ENCODE data around the gene ADORA2B. TPM values are rescaled to one million over a fixed set of nuclear protein-coding genes. Genes with fewer than 3 reads are reported as not detected.

ADORA2B gene
- total RNA-seq, 1 donor from 2014 or later = 6.2 TPM

GRCh38 chr17:15918261-15918660 lies 26.7 kb upstream of the ADORA2B start:
- Histone ChIP-seq H3K4me3 (no peak overlapping the region), H3K4me1 (peaks cover 6% of the 10 kb centered on the region), H3K27me3 (ENCODE audit: low read depth) (peaks cover 10% of the 10 kb centered on the region), H3K9me3 (no peaks in the 10 kb centered on the region), H3K27ac (no peak overlapping the region), H3K36me3 (no peaks in the 10 kb centered on the region)
- intact Hi-C loops (cut with DNase I) = no loop called here
- DNase-seq (no peak), ATAC-seq (no peak)
- TF ChIP-seq, protein P1, sequence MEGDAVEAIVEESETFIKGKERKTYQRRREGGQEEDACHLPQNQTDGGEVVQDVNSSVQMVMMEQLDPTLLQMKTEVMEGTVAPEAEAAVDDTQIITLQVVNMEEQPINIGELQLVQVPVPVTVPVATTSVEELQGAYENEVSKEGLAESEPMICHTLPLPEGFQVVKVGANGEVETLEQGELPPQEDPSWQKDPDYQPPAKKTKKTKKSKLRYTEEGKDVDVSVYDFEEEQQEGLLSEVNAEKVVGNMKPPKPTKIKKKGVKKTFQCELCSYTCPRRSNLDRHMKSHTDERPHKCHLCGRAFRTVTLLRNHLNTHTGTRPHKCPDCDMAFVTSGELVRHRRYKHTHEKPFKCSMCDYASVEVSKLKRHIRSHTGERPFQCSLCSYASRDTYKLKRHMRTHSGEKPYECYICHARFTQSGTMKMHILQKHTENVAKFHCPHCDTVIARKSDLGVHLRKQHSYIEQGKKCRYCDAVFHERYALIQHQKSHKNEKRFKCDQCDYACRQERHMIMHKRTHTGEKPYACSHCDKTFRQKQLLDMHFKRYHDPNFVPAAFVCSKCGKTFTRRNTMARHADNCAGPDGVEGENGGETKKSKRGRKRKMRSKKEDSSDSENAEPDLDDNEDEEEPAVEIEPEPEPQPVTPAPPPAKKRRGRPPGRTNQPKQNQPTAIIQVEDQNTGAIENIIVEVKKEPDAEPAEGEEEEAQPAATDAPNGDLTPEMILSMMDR (IDR thresholded peaks at IDR 0.05) = no peak

DNA sequence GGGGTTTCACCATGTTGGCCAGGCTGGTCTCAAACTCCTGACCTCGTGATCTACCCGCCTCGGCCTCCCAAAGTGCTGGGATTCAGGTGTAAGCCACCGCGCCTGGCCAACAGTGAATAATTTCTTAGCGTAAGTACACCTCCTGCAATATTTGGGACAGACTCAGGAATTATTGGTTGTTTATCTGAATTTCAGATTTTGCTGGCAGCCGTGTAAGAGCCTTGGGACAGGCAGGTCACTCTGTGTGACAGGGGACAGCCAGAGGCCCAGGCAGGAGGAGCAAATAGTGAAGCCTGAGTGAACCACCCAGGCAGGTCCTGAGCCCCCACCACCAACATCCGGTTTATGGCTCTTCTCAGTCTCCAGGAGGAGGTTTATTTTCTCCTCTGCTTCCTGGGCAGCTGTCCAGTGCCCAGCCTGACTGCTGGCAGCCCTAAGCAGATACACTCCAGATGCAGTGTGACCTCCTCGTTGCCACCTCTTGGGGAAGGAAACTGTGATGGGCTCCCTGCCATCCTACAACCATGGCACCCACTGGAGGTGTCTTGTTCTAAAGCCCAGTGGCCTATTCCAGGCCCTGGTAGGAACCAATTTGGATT lies 26.2 kb upstream of the ADORA2B start:
- no peak overlapping the region for H3K4me3 ChIP-seq
- peak; percentile 35 to 50 for ATAC-seq
- H3K27ac ChIP-seq = no peak overlapping the region
- H3K36me3 ChIP-seq = no peaks in the 10 kb centered on the region
- intact Hi-C loops (cut with DNase I) = no loop called here
- TF ChIP-seq, protein P1 (IDR thresholded peaks at IDR 0.05) = no peak
- peaks cover 10% of the 10 kb centered on the region for H3K27me3 ChIP-seq (ENCODE audit: low read depth)
- DNase-seq = peak; percentile 58
- peaks cover 6% of the 10 kb centered on the region for H3K4me1 ChIP-seq
- H3K9me3 ChIP-seq = no peaks in the 10 kb centered on the region

GRCh38 chr17:15919466-15919865 lies 25.5 kb upstream of the ADORA2B start:
- intact Hi-C loops (cut with DNase I) = no loop called here
- Histone ChIP-seq H3K4me1 (peaks cover 6% of the 10 kb centered on the region), H3K4me3 (no peak overlapping the region), H3K27me3 (ENCODE audit: low read depth) (peaks cover 10% of the 10 kb centered on the region), H3K27ac (no peak overlapping the region), H3K36me3 (no peaks in the 10 kb centered on the region), H3K9me3 (no peaks in the 10 kb centered on the region)
- ATAC-seq (no peak), DNase-seq (no peak)
- TF ChIP-seq, protein P1 (IDR thresholded peaks at IDR 0.05) = no peak

DNA sequence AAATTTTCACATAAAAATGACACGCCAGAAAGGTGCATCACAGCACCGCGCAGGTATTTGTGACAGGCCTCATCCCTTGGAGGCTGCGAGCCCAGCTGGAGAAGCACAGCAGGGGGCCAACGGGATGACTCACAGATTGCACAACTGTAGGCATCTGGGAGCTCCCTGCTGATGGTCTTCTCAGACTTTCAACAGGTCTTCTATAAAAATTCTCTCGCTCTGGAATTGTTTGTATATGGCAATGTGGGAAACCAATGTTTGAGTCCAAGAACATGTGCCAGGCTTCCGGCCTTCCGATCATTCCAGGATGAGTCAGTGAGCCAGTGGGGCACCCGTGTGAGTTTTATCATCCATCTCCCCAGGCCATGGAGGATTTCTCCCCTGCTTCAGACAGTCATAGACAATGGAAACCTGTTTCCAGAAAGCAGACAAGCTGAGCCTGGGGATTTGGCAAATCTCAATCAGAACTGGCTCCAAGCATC lies 24.1 kb upstream of the ADORA2B start:
- ATAC-seq (no peak), DNase-seq (no peak)
- H3K9me3 ChIP-seq = no peaks in the 10 kb centered on the region
- no peak overlapping the region for H3K4me3 ChIP-seq
- H3K36me3 ChIP-seq = no peaks in the 10 kb centered on the region
- peaks cover 6% of the 10 kb centered on the region for H3K4me1 ChIP-seq
- H3K27me3 ChIP-seq (ENCODE audit: low read depth) = peaks cover 10% of the 10 kb centered on the region
- intact Hi-C loops (cut with DNase I) = no loop called here
- TF ChIP-seq, protein P1 (IDR thresholded peaks at IDR 0.05) = no peak
- H3K27ac ChIP-seq = no peak overlapping the region

DNA sequence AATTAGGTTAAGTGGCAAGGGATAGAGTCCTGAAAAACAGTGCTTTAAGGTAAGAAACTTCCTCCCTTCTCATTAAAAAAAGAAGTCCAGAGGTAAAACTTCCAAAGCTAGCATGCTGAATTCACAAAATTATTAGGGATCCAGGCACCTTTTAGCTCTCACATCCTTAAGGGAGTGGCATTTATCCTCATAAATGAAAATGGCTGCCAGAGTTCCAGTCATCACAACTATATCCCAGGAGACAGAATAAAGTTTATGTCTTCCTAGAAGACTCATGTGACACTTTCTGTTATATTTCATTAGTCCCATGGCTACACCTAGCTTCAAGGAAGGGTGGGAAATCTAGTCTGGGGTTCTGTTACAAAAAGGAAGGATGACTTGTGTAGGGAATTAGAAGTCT lies 23.3 kb upstream of the ADORA2B start:
- Histone ChIP-seq H3K9me3 (no peaks in the 10 kb centered on the region), H3K27ac (no peak overlapping the region), H3K27me3 (ENCODE audit: low read depth) (peaks cover 10% of the 10 kb centered on the region), H3K4me3 (no peak overlapping the region), H3K4me1 (peaks cover 6% of the 10 kb centered on the region), H3K36me3 (no peaks in the 10 kb centered on the region)
- ATAC-seq = no peak
- TF ChIP-seq, protein P1 (IDR thresholded peaks at IDR 0.05) = no peak
- no peak for DNase-seq
- intact Hi-C loops (cut with DNase I) = no loop called here

Measured in lower lobe of right lung (tissue), 2 donors.